Measurements from ENCODE around the gene ZNF74. TPM values are rescaled to one million over a fixed set of nuclear protein-coding genes. Genes with fewer than 3 reads are reported as not detected.

The ZNF74 gene
- total RNA-seq, 1 donor from 2014 or later = 20.4 TPM

DNA sequence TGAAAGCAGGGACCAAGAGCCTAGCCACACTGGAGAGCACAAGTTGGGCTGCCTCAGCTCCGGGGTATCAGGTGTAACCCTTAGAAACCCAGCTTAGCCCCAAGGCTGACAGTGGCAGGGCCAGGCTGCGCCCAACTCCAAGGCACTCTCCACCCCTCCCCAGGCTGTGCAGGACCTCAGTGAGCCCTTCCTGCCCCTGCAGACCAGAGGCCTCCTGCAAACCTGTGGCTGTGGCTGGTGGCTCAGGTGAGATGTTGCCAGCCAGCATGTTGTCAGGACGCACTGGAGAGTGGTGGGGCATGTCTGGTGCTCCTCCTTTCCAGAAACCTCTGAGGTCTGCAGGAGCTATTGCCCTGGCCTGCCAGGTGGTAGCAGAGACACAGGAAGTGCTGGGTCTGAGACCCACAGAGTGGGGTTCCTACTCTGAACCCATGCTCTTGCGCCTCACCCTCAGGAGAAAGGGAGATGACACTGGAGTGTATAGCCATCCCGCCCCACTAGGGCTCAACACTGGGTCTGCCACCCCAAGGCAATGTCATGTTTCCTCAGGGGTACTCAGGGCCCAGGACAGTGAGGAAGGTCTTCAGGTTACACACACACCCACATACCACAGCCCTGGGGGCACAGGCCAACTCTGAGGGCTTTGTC lies 46.1 kb downstream of the ZNF74 start:
- Mint-ChIP-seq H3K36me3 (ENCODE audit: unreplicated experiment) (peaks cover 19% of the 10 kb centered on the region), H3K4me1 (ENCODE audit: unreplicated experiment) (peaks cover 46% of the 10 kb centered on the region), H3K4me3 (ENCODE audit: unreplicated experiment) (no peak overlapping the region), H3K27me3 (ENCODE audit: unreplicated experiment) (no peaks in the 10 kb centered on the region), H3K9me3 (ENCODE audit: unreplicated experiment) (no peaks in the 10 kb centered on the region), H3K27ac (ENCODE audit: unreplicated experiment) (no peak overlapping the region)
- TF ChIP-seq CTCF (IDR thresholded peaks at IDR 0.05) = no peak
- no peak for DNase-seq (ENCODE audit: extremely low spot score, unreplicated experiment)

- Mint-ChIP-seq H3K36me3 (ENCODE audit: unreplicated experiment) (peaks cover 19% of the 10 kb centered on the region), H3K4me3 (ENCODE audit: unreplicated experiment) (no peak overlapping the region), H3K27me3 (ENCODE audit: unreplicated experiment) (no peaks in the 10 kb centered on the region), H3K4me1 (ENCODE audit: unreplicated experiment) (peaks cover 37% of the 10 kb centered on the region), H3K9me3 (ENCODE audit: unreplicated experiment) (no peaks in the 10 kb centered on the region), H3K27ac (ENCODE audit: unreplicated experiment) (no peak overlapping the region)
- no peak for DNase-seq (ENCODE audit: extremely low spot score, unreplicated experiment)
- no peak for TF ChIP-seq CTCF (IDR thresholded peaks at IDR 0.05)
These were observed 47.0 kb downstream of the ZNF74 start for GRCh38 chr22:20440637-20441591.

GRCh38 chr22:20441631-20442484 lies 47.9 kb downstream of the ZNF74 start:
- Mint-ChIP-seq H3K36me3 (ENCODE audit: unreplicated experiment) (peaks cover 19% of the 10 kb centered on the region), H3K4me1 (ENCODE audit: unreplicated experiment) (peaks cover 36% of the 10 kb centered on the region), H3K27me3 (ENCODE audit: unreplicated experiment) (no peaks in the 10 kb centered on the region), H3K27ac (ENCODE audit: unreplicated experiment) (no peak overlapping the region), H3K4me3 (ENCODE audit: unreplicated experiment) (no peak overlapping the region), H3K9me3 (ENCODE audit: unreplicated experiment) (no peaks in the 10 kb centered on the region)
- DNase-seq (ENCODE audit: extremely low spot score, unreplicated experiment) = no peak
- no peak for TF ChIP-seq CTCF (IDR thresholded peaks at IDR 0.05)

DNA sequence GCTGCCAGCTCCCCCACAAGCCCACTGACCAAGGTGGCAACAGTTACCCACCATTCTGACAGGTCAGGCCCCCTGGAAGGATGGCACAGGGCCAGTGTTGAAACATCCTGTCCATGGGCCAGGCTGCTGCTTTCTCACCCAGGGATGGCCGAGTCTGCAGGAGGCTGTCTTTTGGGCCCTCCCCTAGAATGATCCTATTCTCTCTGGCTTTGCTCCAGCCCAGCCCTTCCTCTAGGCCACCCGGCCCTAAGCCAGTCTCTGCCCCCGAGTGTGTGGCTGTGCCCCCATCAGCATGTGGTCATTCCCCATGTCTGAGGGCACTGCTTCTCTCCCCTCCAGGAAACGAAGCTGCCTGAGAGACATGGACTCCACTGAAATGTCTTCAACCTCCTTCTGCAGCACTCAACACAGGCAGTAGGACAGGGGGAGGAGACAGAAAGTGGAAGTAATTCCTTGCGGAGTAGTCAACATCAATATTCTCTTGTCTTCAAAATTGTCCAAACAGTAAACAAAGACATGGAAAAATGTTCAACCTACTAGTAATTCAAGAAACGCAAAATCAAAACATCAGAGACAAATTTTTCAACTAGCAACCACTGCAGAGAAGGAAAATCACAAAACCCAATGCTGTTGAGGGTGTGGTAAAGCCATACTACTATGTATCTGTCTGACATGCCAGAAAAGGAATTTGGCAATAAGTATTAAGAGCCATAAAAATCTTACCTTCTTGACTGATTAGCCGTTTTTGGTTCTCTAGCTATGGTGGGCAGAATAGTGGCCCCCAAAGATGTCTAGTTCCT lies 48.7 kb downstream of the ZNF74 start:
- peaks cover 32% of the 10 kb centered on the region for H3K4me1 Mint-ChIP-seq (ENCODE audit: unreplicated experiment)
- peak overlapping the region; percentile 77 for H3K27ac Mint-ChIP-seq (ENCODE audit: unreplicated experiment)
- no peaks in the 10 kb centered on the region for H3K9me3 Mint-ChIP-seq (ENCODE audit: unreplicated experiment)
- H3K27me3 Mint-ChIP-seq (ENCODE audit: unreplicated experiment) = no peaks in the 10 kb centered on the region
- H3K4me3 Mint-ChIP-seq (ENCODE audit: unreplicated experiment) = no peak overlapping the region
- DNase-seq (ENCODE audit: extremely low spot score, unreplicated experiment) = no peak
- TF ChIP-seq CTCF (IDR thresholded peaks at IDR 0.05) = no peak
- peaks cover 19% of the 10 kb centered on the region for H3K36me3 Mint-ChIP-seq (ENCODE audit: unreplicated experiment)
